Retinal pigment epithelial cell (primary cell): ENCODE results near the gene RGS11.

Experiments
- DNase-seq: peaks from one replicate; pipeline ENCODE4 v3.0.0-alpha.2; 2010; ENCODE audit warnings: low read depth
- H3K4me3 ChIP-seq: 2 replicates; pipeline ENCODE4 v1.5.1; 2011; ENCODE audit warnings: mild to moderate bottlenecking, low read length, control low read depth, moderate library complexity
- CTCF ChIP-seq: conservative IDR thresholded peaks from 2 replicates; pipeline ENCODE4 v1.5.1; 2011; ENCODE audit warnings: low read depth, low read length, control low read depth, inconsistent platforms

The RGS11 gene

GRCh38 chr16:306911-307370 is 31.2 kb upstream of the RGS11 start:
- DNase-seq, result no peak
- no peak for TF ChIP-seq CTCF
- no peak overlapping the region for H3K4me3 ChIP-seq

GRCh38 chr16:305916-306626 is 30.3 kb upstream of the RGS11 start:
- no peak for TF ChIP-seq CTCF
- no peak for DNase-seq
- no peak overlapping the region for H3K4me3 ChIP-seq

- TF ChIP-seq CTCF, result peak; percentile 19
- no peak for DNase-seq
- no peak overlapping the region for H3K4me3 ChIP-seq
Observed at GRCh38 chr16:303760-304505, 28.2 kb upstream of the RGS11 start.

- no peak for DNase-seq
- no peak for TF ChIP-seq CTCF
Observed at GRCh38 chr16:301950-302349, 26.2 kb upstream of the RGS11 start.

GRCh38 chr16:301235-301634 is 25.5 kb upstream of the RGS11 start:
- DNase-seq, result no peak
- TF ChIP-seq CTCF, result no peak
- H3K4me3 ChIP-seq, result no peak overlapping the region

More at GRCh38 chr16:301950-302349, 26.2 kb upstream of the RGS11 start:
- no peak overlapping the region for H3K4me3 ChIP-seq

- DNase-seq, result no peak
- no peak for TF ChIP-seq CTCF
- H3K4me3 ChIP-seq, result no peak overlapping the region
Observed at GRCh38 chr16:297832-298231, 22.1 kb upstream of the RGS11 start.
